Raji (cell line): ENCODE results near the gene ARID1B.

Experiments
- POLR2A ChIP-seq: IDR thresholded peaks from 2 replicates; pipeline ENCODE4 v1.6.1; 2011; ENCODE audit warnings: low read depth, low read length, control low read depth; ENCODE audit not compliant: insufficient read depth

Gene ARID1B

DNA sequence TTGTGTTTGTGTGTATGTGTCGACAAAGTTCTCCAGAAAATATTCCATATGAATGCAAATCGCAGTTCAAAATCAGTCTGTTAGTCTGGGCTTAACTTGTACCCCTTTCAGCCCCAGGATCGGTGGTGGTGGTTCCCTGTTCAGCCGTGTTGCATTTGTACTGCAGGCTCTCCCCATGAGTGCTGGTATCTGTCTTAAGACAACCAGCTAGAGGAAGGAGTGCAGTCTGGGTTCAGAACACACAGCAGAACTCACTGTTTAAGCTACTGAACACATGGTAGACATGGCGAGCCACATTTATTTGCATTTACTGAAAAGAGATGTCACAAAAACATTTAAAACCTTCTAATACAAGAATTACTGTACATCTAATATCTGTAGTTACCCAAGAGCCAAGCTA, 192.1 kb downstream of the ARID1B start:
- no peak for TF ChIP-seq POLR2A

- no peak for TF ChIP-seq POLR2A
These were observed 193.5 kb downstream of the ARID1B start for GRCh38 chr6:156970595-156971112.

- TF ChIP-seq POLR2A: no peak
These were observed 194.1 kb downstream of the ARID1B start for GRCh38 chr6:156971153-156971885.

DNA sequence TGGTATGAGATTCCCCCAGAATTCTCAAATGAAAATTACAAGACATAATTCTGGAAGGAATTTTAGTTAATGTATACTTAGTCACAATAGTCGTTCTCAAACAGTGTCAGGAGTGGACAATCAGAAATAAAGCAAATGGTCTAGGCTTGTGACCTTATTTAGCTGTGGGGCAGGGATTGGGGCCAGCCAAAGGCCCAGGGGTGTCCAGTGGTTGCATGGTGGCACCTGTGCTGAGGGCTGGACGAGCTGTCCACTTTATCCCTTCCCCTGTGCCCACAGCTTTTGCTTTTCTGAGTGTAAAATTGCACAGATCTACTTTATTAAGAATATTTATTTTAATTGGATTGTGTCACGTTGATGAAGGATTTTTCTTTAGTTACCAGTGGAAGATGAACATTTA, 195.0 kb downstream of the ARID1B start:
- no peak for TF ChIP-seq POLR2A

DNA sequence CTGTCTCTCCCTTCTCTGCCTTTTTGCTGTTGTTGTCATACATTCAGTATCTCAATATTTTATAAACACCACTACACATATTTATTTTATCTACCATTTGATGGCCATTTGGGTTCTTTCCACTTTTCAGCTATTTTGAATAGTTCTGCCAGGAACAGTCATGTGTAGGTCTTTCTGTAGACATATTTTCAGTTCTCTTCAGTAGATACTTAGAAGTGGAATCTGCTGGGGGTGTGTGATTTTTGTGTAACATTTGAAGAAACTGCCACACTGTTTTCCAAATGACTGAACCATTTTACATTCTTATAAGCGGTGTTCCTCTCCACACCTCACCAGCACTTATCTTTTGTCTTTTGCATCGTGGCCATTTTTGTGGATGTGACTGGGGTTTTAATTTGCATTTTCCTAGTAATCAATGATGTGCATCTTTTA, 197.7 kb downstream of the ARID1B start:
- no peak for TF ChIP-seq POLR2A

GRCh38 chr6:156975414-156975813, 198.2 kb downstream of the ARID1B start:
- no peak for TF ChIP-seq POLR2A

- TF ChIP-seq POLR2A: no peak
These were observed 199.3 kb downstream of the ARID1B start for GRCh38 chr6:156976216-156977127.

DNA sequence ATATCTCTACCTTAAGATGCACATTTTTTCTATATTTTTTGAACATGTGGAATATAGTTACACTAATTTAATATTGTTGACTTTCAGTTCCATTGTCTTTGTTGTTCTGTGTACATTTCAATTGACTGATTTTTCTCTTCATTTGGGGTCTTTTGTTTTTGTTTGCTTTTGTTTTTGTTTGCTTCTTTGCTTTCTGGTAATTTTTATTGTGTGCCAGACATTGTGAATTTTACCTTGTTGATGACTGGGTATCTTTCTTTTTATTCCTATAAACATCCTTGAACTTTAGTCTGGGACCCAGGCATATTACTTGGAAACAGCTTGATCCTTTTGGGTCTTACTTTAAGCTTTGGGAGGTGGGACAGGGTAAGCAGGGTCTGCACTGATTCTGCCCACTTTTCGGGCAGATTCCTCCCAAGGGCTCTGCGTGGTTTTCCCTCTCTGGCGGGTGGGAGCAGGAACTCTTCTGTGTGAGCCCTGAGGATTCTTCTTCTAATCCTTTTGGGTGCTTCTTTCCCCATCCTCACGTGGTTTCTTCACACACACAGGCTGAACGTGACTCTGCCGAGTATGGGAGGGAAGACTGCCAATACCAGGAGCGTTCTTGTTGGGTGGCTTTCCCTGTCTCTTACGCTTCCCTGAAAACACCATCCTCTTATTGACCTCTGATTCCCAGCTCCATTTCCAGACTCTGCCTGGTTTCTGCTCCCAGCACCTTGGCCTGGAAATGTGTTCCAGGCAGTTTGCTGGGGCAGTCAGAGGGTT, 200.5 kb downstream of the ARID1B start:
- TF ChIP-seq POLR2A: no peak

GRCh38 chr6:156978948-156979347, 201.8 kb downstream of the ARID1B start:
- no peak for TF ChIP-seq POLR2A

- no peak for TF ChIP-seq POLR2A
These were observed 203.3 kb downstream of the ARID1B start for GRCh38 chr6:156980515-156980914.

DNA sequence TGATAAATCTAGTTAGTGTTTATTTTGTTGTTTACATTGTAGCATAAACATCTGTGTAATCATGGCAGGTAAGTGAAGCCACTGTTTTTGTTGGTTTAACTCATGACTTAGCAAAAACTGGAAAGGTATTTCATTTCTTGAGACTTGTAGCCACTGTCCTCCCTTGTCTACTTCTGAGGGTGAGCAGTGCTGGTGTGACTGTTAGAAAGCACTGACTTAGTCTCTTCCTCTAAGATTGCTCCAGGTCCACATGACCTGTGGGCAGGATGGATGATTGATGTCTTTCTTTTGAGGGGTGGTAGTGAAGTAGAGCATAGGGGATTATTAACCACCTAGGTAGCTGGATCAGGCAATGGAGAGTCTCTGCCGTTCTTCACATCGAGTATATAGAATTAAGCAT, 203.8 kb downstream of the ARID1B start:
- no peak for TF ChIP-seq POLR2A

- no peak for TF ChIP-seq POLR2A
These were observed 205.0 kb downstream of the ARID1B start for GRCh38 chr6:156982168-156982567.

- no peak for TF ChIP-seq POLR2A
These were observed 207.1 kb downstream of the ARID1B start for GRCh38 chr6:156984178-156984738.

GRCh38 chr6:156985309-156985708, 208.1 kb downstream of the ARID1B start:
- TF ChIP-seq POLR2A: no peak
